NOMO-1 treated with dmso at 0.1 percent for 144 hours (cell line): Measurements from ENCODE around the gene PCDHGA1.
"Not testable (repeated sequence)": the region's sequence is repeated elsewhere in the genome, so short reads cannot be mapped to it uniquely, and the experiment has no call there.

ENCODE experiments used
- DNase-seq: peaks from one replicate; lab custom pipeline; 2025; ENCODE audit not compliant: unreplicated experiment; lab: John Stamatoyannopoulos, UW

The PCDHGA1 gene

DNA sequence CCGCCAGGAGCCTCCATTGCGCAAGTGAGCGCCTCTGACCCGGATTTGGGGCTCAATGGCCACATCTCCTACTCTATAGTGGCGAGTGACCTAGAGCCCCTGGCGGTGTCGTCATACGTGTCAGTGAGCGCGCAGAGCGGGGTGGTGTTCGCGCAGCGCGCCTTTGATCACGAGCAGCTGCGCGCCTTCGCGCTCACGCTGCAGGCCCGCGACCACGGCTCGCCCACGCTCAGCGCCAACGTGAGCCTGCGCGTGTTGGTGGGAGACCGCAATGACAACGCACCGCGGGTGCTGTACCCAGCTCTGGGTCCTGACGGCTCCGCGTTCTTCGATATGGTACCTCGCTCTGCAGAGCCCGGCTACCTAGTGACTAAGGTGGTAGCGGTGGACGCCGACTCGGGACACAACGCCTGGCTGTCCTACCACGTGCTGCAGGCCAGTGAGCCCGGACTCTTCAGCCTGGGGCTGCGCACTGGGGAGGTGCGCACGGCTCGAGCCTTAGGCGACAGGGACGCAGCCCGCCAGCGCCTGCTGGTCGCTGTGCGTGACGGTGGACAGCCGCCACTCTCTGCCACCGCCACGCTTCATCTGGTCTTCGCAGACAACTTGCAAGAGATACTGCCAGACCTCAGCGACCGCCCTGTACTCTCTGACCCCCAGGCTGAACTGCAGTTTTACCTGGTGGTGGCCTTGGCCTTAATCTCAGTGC is 79.4 kb downstream of the PCDHGA1 start:
- no peak for DNase-seq

GRCh38 chr5:141411575-141411974 is 81.3 kb downstream of the PCDHGA1 start:
- no peak for DNase-seq

GRCh38 chr5:141412854-141413539 is 82.7 kb downstream of the PCDHGA1 start, which contains the start of gene PCDHGA10:
Gene PCDHGA10 (plus strand): TSS chr5:141412987. CDS start chr5:141413176, 189 bp downstream.
- DNase-seq, result peak; percentile 30

DNA sequence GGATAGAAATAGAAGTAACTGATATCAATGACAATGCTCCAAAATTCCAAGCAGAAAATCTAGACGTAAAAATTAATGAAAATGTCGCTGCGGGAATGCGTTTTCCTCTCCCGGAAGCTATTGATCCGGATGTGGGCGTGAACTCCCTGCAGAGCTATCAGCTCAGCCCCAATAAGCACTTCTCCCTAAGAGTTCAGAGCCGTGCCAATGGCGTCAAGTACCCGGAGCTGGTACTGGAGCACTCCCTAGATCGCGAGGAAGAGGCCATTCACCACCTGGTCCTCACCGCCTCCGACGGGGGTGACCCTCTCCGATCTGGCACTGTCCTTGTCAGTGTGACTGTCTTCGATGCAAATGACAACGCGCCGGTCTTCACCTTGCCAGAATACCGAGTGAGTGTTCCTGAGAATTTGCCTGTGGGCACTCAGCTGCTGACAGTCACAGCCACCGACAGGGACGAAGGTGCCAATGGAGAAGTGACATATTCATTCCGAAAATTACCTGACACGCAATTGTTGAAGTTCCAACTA is 83.3 kb downstream of the PCDHGA1 start:
- no peak for DNase-seq

DNA sequence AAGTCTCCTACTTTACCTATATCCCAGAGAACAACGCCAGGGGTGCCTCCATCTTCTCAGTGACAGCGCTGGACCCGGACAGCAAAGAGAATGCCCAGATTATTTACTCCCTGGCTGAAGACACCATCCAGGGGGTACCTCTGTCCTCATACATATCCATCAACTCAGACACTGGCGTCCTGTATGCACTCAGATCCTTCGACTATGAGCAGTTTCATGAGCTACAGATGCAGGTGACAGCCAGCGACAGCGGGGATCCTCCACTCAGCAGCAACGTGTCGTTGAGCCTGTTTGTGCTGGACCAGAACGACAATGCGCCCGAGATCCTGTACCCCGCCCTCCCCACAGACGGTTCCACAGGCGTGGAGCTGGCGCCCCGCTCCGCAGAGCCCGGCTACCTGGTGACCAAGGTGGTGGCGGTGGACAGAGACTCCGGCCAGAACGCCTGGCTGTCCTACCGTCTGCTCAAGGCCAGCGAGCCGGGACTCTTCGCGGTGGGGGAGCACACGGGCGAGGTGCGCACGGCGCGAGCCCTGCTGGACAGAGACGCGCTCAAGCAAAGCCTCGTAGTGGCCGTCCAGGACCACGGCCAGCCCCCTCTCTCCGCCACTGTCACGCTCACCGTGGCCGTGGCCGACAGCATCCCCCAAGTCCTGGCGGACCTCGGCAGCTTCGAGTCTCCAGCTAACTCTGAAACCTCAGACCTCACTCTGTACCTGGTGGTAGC is 84.4 kb downstream of the PCDHGA1 start:
- not testable (repeated sequence) for DNase-seq

DNA sequence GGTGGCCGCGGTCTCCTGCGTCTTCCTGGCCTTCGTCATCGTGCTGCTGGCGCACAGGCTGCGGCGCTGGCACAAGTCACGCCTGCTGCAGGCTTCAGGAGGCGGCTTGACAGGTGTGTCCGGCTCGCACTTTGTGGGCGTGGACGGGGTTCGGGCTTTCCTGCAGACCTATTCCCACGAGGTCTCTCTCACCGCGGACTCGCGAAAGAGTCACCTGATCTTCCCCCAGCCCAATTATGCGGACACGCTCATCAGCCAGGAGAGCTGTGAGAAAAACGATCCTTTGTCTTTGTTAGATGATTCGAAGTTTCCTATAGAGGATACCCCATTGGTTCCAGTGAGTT is 84.9 kb downstream of the PCDHGA1 start:
- DNase-seq, result not testable (repeated sequence)

GRCh38 chr5:141417494-141418172 is 87.3 kb downstream of the PCDHGA1 start, which contains the start of gene PCDHGB7:
Gene PCDHGB7 (plus strand): TSS chr5:141417677. CDS start chr5:141417860, 183 bp downstream.
- DNase-seq, result peak; percentile 32

GRCh38 chr5:141419074-141419880 is 89.0 kb downstream of the PCDHGA1 start:
- DNase-seq, result no peak

DNA sequence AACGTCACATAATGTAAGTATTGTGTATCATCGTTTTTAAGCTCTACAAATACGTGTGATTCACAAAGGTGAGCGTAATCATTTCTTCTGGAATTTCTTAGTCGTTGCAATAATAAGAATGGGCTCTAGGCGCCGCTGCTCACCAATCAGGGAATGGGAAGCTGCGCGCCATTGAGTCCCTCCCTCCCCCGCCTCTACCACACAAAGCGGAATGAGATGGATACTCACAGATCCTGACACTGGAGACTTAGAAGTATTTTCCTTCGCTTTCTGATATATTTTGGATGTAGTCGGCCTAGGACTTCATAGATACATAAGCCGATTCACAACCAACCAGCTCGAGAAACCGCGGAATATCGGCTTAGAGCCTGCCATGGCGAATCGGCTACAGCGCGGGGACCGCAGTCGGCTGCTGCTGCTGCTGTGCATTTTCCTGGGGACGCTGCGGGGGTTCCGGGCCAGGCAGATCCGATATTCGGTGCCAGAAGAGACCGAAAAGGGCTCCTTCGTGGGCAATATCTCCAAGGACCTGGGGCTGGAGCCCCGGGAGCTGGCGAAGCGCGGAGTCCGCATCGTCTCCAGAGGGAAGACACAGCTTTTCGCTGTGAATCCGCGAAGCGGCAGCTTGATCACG is 90.7 kb downstream of the PCDHGA1 start, which contains the start of gene PCDHGA11:
PCDHGA11 (plus strand) TSS at position 197 of the 634 bp plus-strand sequence; CDS start at position 374, 177 bp downstream.
- peak; percentile 20 for DNase-seq

- DNase-seq, result no peak
Observed at GRCh38 chr5:141421489-141421855, 91.2 kb downstream of the PCDHGA1 start.

DNA sequence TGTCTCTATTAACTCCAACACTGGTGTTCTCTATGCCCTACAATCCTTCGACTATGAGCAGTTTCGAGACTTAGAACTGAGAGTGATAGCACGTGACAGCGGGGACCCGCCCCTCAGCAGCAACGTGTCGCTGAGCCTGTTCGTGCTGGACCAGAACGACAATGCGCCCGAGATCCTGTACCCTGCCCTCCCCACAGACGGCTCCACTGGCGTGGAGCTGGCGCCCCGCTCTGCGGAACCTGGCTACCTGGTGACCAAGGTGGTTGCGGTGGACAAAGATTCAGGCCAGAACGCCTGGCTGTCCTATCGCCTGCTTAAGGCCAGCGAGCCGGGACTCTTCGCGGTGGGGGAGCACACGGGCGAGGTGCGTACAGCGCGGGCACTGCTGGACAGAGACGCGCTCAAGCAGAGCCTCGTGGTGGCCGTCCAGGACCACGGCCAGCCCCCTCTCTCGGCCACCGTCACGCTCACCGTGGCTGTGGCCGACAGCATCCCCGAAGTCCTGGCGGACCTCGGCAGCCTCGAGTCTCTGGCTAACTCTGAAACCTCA is 92.5 kb downstream of the PCDHGA1 start:
- no peak for DNase-seq

DNA sequence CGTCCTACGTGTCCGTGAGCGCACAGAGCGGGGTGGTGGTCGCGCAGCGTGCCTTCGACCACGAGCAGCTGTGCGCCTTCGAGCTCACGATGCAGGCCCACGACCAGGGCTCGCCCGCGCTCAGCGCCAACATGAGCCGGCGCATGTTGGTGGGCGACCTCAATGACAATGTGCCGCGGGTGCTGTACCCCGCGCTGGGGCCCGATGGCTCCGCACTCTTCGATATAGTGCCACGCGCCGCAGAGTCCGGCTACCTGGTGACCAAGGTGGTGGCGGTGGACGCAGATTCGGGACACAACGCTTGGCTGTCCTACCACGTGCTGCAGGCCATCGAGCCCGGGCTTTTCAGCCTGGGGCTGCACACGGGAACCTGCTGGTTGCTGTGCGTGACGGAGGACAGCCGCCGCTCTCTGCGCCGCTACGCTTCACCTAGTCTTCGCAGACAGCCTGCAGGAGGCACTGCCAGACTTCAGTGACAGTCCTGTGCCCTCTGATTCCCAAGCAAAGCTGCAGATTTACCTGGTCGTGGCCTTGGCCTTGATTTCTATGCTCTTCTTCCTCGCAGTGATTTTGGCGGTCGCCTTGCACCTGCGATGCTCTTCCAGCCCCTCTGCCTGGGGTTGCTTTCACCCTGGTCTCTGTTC is 97.6 kb downstream of the PCDHGA1 start:
- DNase-seq, result no peak

DNA sequence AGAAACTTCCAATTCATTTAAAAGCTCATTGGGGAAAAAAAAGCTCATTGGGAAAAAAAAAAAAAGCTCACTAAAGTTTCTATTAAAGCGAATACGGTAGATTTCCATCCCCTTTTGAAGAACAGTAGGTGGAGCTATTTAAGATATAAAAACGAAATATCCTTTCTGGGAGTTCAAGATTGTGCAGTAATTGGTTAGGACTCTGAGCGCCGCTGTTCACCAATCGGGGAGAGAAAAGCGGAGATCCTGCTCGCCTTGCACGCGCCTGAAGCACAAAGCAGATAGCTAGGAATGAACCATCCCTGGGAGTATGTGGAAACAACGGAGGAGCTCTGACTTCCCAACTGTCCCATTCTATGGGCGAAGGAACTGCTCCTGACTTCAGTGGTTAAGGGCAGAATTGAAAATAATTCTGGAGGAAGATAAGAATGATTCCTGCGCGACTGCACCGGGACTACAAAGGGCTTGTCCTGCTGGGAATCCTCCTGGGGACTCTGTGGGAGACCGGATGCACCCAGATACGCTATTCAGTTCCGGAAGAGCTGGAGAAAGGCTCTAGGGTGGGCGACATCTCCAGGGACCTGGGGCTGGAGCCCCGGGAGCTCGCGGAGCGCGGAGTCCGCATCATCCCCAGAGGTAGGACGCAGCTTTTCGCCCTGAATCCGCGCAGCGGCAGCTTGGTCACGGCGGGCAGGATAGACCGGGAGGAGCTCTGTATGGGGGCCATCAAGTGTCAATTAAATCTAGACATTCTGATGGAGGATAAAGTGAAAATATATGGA is 100.2 kb downstream of the PCDHGA1 start, which contains the start of gene PCDHGA12:
PCDHGA12 (plus strand) TSS at position 176 of the 782 bp plus-strand sequence; CDS start at position 429, 253 bp downstream.
- no peak for DNase-seq

DNA sequence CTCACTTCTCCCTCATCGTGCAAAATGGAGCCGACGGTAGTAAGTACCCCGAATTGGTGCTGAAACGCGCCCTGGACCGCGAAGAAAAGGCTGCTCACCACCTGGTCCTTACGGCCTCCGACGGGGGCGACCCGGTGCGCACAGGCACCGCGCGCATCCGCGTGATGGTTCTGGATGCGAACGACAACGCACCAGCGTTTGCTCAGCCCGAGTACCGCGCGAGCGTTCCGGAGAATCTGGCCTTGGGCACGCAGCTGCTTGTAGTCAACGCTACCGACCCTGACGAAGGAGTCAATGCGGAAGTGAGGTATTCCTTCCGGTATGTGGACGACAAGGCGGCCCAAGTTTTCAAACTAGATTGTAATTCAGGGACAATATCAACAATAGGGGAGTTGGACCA is 101.0 kb downstream of the PCDHGA1 start:
- DNase-seq, result no peak

GRCh38 chr5:141432308-141432707 is 102.0 kb downstream of the PCDHGA1 start:
- DNase-seq, result not testable (repeated sequence)

DNA sequence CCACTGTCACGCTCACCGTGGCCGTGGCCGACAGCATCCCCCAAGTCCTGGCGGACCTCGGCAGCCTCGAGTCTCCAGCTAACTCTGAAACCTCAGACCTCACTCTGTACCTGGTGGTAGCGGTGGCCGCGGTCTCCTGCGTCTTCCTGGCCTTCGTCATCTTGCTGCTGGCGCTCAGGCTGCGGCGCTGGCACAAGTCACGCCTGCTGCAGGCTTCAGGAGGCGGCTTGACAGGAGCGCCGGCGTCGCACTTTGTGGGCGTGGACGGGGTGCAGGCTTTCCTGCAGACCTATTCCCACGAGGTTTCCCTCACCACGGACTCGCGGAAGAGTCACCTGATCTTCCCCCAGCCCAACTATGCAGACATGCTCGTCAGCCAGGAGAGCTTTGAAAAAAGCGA is 102.4 kb downstream of the PCDHGA1 start:
- DNase-seq, result not testable (repeated sequence)

- DNase-seq, result no peak
Observed at GRCh38 chr5:141434006-141434405, 103.7 kb downstream of the PCDHGA1 start.

DNA sequence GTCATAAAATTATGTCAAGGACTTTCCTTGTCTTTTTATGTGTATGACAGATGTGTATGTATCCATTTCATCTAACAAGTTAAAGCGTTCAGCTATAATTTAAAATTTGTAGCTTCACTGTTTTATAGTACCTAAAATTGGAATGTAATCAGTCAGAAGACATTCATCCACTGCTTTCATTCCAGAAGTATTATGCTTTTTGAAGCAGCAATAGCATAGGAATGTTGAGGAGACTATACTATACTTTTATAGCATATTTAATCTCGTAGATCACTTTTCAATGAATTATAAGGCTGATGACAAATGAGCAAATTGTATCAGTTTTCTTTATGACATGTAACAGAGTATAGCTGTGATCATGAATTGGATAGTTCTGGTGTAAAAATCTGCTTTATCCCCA is 106.9 kb downstream of the PCDHGA1 start:
- DNase-seq, result no peak
